HG02678 (cell line): ENCODE data around the gene TPRA1.

Experiments used
- ATAC-seq: cut with Tn5 transposase; IDR thresholded peaks from one replicate; pipeline ENCODE4 v1.9.1; 2021; ENCODE audit warnings: mild to moderate bottlenecking, moderate library complexity; ENCODE audit not compliant: unreplicated experiment

Gene TPRA1

GRCh38 chr3:127590593-127591465, at the start of gene TPRA1:
Gene TPRA1 (minus strand): TSS chr3:127590733. CDS start chr3:127580146, 10,587 bp downstream.
- ATAC-seq = peak; percentile 77

GRCh38 chr3:127640042-127640355, 49.5 kb upstream of the TPRA1 start:
- ATAC-seq = no peak

- no peak for ATAC-seq
These were observed 48.9 kb upstream of the TPRA1 start for GRCh38 chr3:127639173-127640041.

- no peak for ATAC-seq
These were observed 47.4 kb upstream of the TPRA1 start for GRCh38 chr3:127637971-127638370.

- ATAC-seq = no peak
These were observed 47.0 kb upstream of the TPRA1 start for GRCh38 chr3:127637546-127637945.

GRCh38 chr3:127634653-127635052, 44.1 kb upstream of the TPRA1 start:
- no peak for ATAC-seq

- ATAC-seq = no peak
These were observed 41.7 kb upstream of the TPRA1 start for GRCh38 chr3:127632035-127632820.

GRCh38 chr3:127630811-127631714, 40.5 kb upstream of the TPRA1 start:
- ATAC-seq = no peak

GRCh38 chr3:127629467-127630403, 39.2 kb upstream of the TPRA1 start:
- ATAC-seq = no peak

GRCh38 chr3:127628788-127629466, 38.4 kb upstream of the TPRA1 start, which contains the start of gene PODXL2:
Gene PODXL2 (plus strand): TSS chr3:127629185. CDS start chr3:127629220, 35 bp downstream.
- no peak for ATAC-seq

GRCh38 chr3:127628426-127628787, 37.9 kb upstream of the TPRA1 start:
- no peak for ATAC-seq

- no peak for ATAC-seq
These were observed 35.3 kb upstream of the TPRA1 start for GRCh38 chr3:127625821-127626220.

- no peak for ATAC-seq
These were observed 33.5 kb upstream of the TPRA1 start for GRCh38 chr3:127624063-127624462.

- ATAC-seq = no peak
These were observed 32.4 kb upstream of the TPRA1 start for GRCh38 chr3:127622772-127623576.

- ATAC-seq = no peak
These were observed 31.5 kb upstream of the TPRA1 start for GRCh38 chr3:127622031-127622430.

- ATAC-seq = no peak
These were observed 30.3 kb upstream of the TPRA1 start for GRCh38 chr3:127620637-127621375.

GRCh38 chr3:127618891-127619290, 28.4 kb upstream of the TPRA1 start:
- no peak for ATAC-seq
